Measurements from ENCODE around the gene CPA2. TPM values are rescaled to one million over a fixed set of nuclear protein-coding genes. Genes with fewer than 3 reads are reported as not detected.

CPA2 gene
- total RNA-seq, 2 donors from 2014 or later: 0.40 to 0.66 TPM

- Mint-ChIP-seq H3K4me3 (no peak overlapping the region), H3K27me3 (ENCODE audit: insufficient read depth) (no peaks in the 10 kb centered on the region), H3K27ac (peak overlapping the region; percentile 21), H3K36me3 (ENCODE audit: low read depth) (no peaks in the 10 kb centered on the region), H3K9me3 (peaks cover 38% of the 10 kb centered on the region), H3K4me1 (peaks cover 38% of the 10 kb centered on the region)
- Histone ChIP-seq H3K4me1 (ENCODE audit: control insufficient read depth, insufficient read depth, low read length) (peaks cover 16% of the 10 kb centered on the region), H3K36me3 (ENCODE audit: control insufficient read depth, insufficient read depth, low read length) (no peaks in the 10 kb centered on the region), H3K4me3 (ENCODE audit: low read length) (no peak overlapping the region), H3K9ac (ENCODE audit: extremely low read depth, low read length, poor library complexity, severe bottlenecking) (no peak overlapping the region), H3K27me3 (ENCODE audit: control insufficient read depth, insufficient read depth, low read length, poor library complexity, severe bottlenecking) (no peaks in the 10 kb centered on the region), H3K9me3 (ENCODE audit: control insufficient read depth, low read length) (peaks cover 48% of the 10 kb centered on the region), H3K27ac (ENCODE audit: low read depth, low read length) (no peak overlapping the region)
- 57 to 92% methylated on average over 1 to 2 of the region's 2 CpGs for WGBS, 2 experiments (ENCODE audit: insufficient coverage in 1 of 2, insufficient read length in 1 of 2)
- no peak for TF ChIP-seq CTCF (conservative IDR thresholded peaks at IDR 0.05)
- no peak for DNase-seq
Measured at GRCh38 chr7:130262448-130262847, 4.2 kb upstream of the CPA2 start.

GRCh38 chr7:130263130-130263529 lies 3.5 kb upstream of the CPA2 start:
- no peak for DNase-seq
- no peak for TF ChIP-seq CTCF (conservative IDR thresholded peaks at IDR 0.05)
- H3K4me3 Mint-ChIP-seq: no peak overlapping the region
- no peaks in the 10 kb centered on the region for H3K36me3 Mint-ChIP-seq (ENCODE audit: low read depth)
- Histone ChIP-seq H3K4me1 (ENCODE audit: control insufficient read depth, insufficient read depth, low read length) (peaks cover 16% of the 10 kb centered on the region), H3K9me3 (ENCODE audit: control insufficient read depth, low read length) (peaks cover 41% of the 10 kb centered on the region), H3K4me3 (ENCODE audit: low read length) (no peak overlapping the region), H3K36me3 (ENCODE audit: control insufficient read depth, insufficient read depth, low read length) (no peaks in the 10 kb centered on the region), H3K27me3 (ENCODE audit: control insufficient read depth, insufficient read depth, low read length, poor library complexity, severe bottlenecking) (no peaks in the 10 kb centered on the region), H3K27ac (ENCODE audit: low read depth, low read length) (no peak overlapping the region), H3K9ac (ENCODE audit: extremely low read depth, low read length, poor library complexity, severe bottlenecking) (no peak overlapping the region)
- WGBS, 2 experiments (ENCODE audit: insufficient coverage in 1 of 2, insufficient read length in 1 of 2): 60 to 81% methylated on average over 2 of the region's 2 CpGs
- H3K27me3 Mint-ChIP-seq (ENCODE audit: insufficient read depth): no peaks in the 10 kb centered on the region
- H3K4me1 Mint-ChIP-seq: peaks cover 38% of the 10 kb centered on the region
- peaks cover 32% of the 10 kb centered on the region for H3K9me3 Mint-ChIP-seq
- H3K27ac Mint-ChIP-seq: peak overlapping the region; percentile 58

GRCh38 chr7:130266961-130267321 lies 278 bp downstream of the CPA2 start:
- Mint-ChIP-seq H3K4me3 (no peak overlapping the region), H3K9me3 (no peaks in the 10 kb centered on the region), H3K27me3 (ENCODE audit: insufficient read depth) (peaks cover 2% of the 10 kb centered on the region), H3K36me3 (ENCODE audit: low read depth) (no peaks in the 10 kb centered on the region), H3K4me1 (peaks cover 41% of the 10 kb centered on the region), H3K27ac (no peak overlapping the region)
- Histone ChIP-seq H3K4me1 (ENCODE audit: control insufficient read depth, insufficient read depth, low read length) (peaks cover 16% of the 10 kb centered on the region), H3K9me3 (ENCODE audit: control insufficient read depth, low read length) (peaks cover 5% of the 10 kb centered on the region), H3K4me3 (ENCODE audit: low read length) (no peak overlapping the region), H3K27me3 (ENCODE audit: control insufficient read depth, insufficient read depth, low read length, poor library complexity, severe bottlenecking) (no peaks in the 10 kb centered on the region), H3K27ac (ENCODE audit: low read depth, low read length) (no peak overlapping the region), H3K36me3 (ENCODE audit: control insufficient read depth, insufficient read depth, low read length) (no peaks in the 10 kb centered on the region), H3K9ac (ENCODE audit: extremely low read depth, low read length, poor library complexity, severe bottlenecking) (no peak overlapping the region)
- no peak for DNase-seq
- WGBS, 2 experiments (ENCODE audit: insufficient coverage in 1 of 2, insufficient read length in 1 of 2): 83 to 97% methylated on average over 1 of the region's 1 CpG
- no peak for TF ChIP-seq CTCF (conservative IDR thresholded peaks at IDR 0.05)
